H1 (cell line): ENCODE results near the gene KCNE3. TPM values are rescaled to one million over a fixed set of nuclear protein-coding genes. Genes with fewer than 3 reads are reported as not detected.

Experiments
- CTCF ChIA-PET: fragments of 300-600 bp; sonication (Branson Sonifier 250); formaldehyde crosslinking; loops from one replicate; lab custom pipeline; 2021; ENCODE audit not compliant: partially characterized antibody; lab: Charles Lee
- POLR2A ChIA-PET: fragments of 300-600 bp; sonication (Branson Sonifier 250); formaldehyde crosslinking; loops from one replicate; lab custom pipeline; 2021; ENCODE audit warnings: inconsistent platforms; ENCODE audit not compliant: partially characterized antibody; lab: Charles Lee
- DNase-seq, 2 experiments: peaks; one replicate each; pipeline versions ENCODE4 v3.0.0 to v3.0.0-alpha.2; 2010 to 2022; ENCODE audit warnings: low spot score in 2 of 2, low read depth in 1 of 2, mixed read lengths in 1 of 2
- FAIRE-seq: peaks from 2 replicates; lab custom pipeline; 2011; peaks lifted over from hg19 to GRCh38; lab: Jason Lieb, UNC
- H2AFZ ChIP-seq: 2 replicates; pipeline ENCODE4 v1.8.1; 2012; ENCODE audit warnings: low read length, inconsistent platforms
- H2AK5ac ChIP-seq: 2 replicates; pipeline ENCODE4 v1.6.1; 2013; ENCODE audit warnings: low read depth, low read length
- H2BK120ac ChIP-seq: replicated peaks from 2 replicates; pipeline ENCODE3; 2013; ENCODE audit warnings: low read depth, low read length, inconsistent platforms
- H2BK12ac ChIP-seq: 2 replicates; pipeline ENCODE4 v1.6.1; 2013; ENCODE audit warnings: low read depth, low read length
- H2BK15ac ChIP-seq: 2 replicates; pipeline ENCODE4 v1.6.1; 2013; ENCODE audit warnings: low read length
- H2BK20ac ChIP-seq: 2 replicates; pipeline ENCODE4 v1.6.1; 2013; ENCODE audit warnings: low read length
- H2BK5ac ChIP-seq: 2 replicates; pipeline ENCODE4 v1.6.1; 2013; ENCODE audit warnings: low read depth, low read length
- H3K14ac ChIP-seq: 2 replicates; pipeline ENCODE4 v1.6.1; 2013; ENCODE audit warnings: inconsistent platforms; ENCODE audit not compliant: insufficient read length
- H3K18ac ChIP-seq: 2 replicates; pipeline ENCODE4 v1.6.1; 2013; ENCODE audit warnings: low read length; ENCODE audit errors: extremely low read depth
- H3K23ac ChIP-seq: 2 replicates; pipeline ENCODE4 v1.6.1; 2013; ENCODE audit warnings: inconsistent platforms; ENCODE audit not compliant: insufficient read length
- H3K23me2 ChIP-seq: 2 replicates; pipeline ENCODE4 v1.6.1; 2013; ENCODE audit warnings: low read depth, low read length
- H3K27ac ChIP-seq: 2 replicates; pipeline ENCODE4 v1.6.1; 2011; ENCODE audit warnings: low read depth, low read length, inconsistent platforms
- H3K27me3 ChIP-seq, 4 experiments: replicated peaks in 1 of 4; 1 replicate in 1 of 4; 2 replicates in 3 of 4; pipeline versions ENCODE4 v1.6.1 to v1.8.1; 2011 to 2013; ENCODE audit warnings: low read length in 3 of 4, mild to moderate bottlenecking in 3 of 4, inconsistent platforms in 2 of 4, mixed read lengths in 2 of 4, moderate library complexity in 1 of 4; ENCODE audit not compliant: control insufficient read depth in 3 of 4, insufficient read depth in 3 of 4; ENCODE audit errors: extremely low read depth in 1 of 4
- H3K36me3 ChIP-seq, 4 experiments: 2 replicates each; pipeline versions ENCODE4 v1.6.1 to v1.8.1; 2011 to 2013; ENCODE audit warnings: mild to moderate bottlenecking in 4 of 4, low read length in 3 of 4, moderate library complexity in 2 of 4, control low read depth in 1 of 4, inconsistent platforms in 1 of 4; ENCODE audit not compliant: insufficient read depth in 4 of 4, control insufficient read depth in 2 of 4
- H3K4ac ChIP-seq: replicated peaks from 2 replicates; pipeline ENCODE3; 2013; ENCODE audit warnings: low read length, low read depth, mixed read lengths, inconsistent platforms; ENCODE audit not compliant: insufficient read length
- H3K4me1 ChIP-seq, 4 experiments: replicated peaks in 1 of 4; 1 replicate in 1 of 4; 2 replicates in 3 of 4; pipeline versions ENCODE4 v1.6.1 to v1.8.1; 2011 to 2013; ENCODE audit warnings: low read length in 3 of 4, inconsistent platforms in 2 of 4, mixed read lengths in 1 of 4; ENCODE audit not compliant: insufficient read depth in 4 of 4, control insufficient read depth in 3 of 4
- H3K4me2 ChIP-seq, 2 experiments: 2 replicates each; pipeline versions ENCODE4 v1.6.1 to v1.8.1; 2011 to 2013; ENCODE audit warnings: low read depth in 2 of 2, low read length in 2 of 2, control low read depth in 1 of 2, inconsistent platforms in 1 of 2, mild to moderate bottlenecking in 1 of 2; ENCODE audit not compliant: insufficient read depth in 1 of 2
- H3K4me3 ChIP-seq, 4 experiments: fragments of 200-600, 300-600 bp in 1 of 4; sonication (generic), shearing (Covaris generic), sonication (Bioruptor Twin) in 1 of 4; 2 replicates each; pipeline versions ENCODE4 v1.5.1 to v1.8.1; 2011 to 2016; ENCODE audit warnings: low read length in 4 of 4, low read depth in 3 of 4, control low read depth in 2 of 4, inconsistent platforms in 2 of 4, mild to moderate bottlenecking in 2 of 4, mixed read lengths in 1 of 4, moderate library complexity in 1 of 4; ENCODE audit not compliant: insufficient read depth in 2 of 4; ENCODE audit errors: extremely low read depth in 1 of 4
- H3K56ac ChIP-seq: replicated peaks from 2 replicates; pipeline ENCODE3; 2013; ENCODE audit warnings: low read depth, mild to moderate bottlenecking, mixed read lengths, low read length, inconsistent platforms; ENCODE audit not compliant: insufficient read length
- H3K79me1 ChIP-seq: 2 replicates; pipeline ENCODE4 v1.6.1; 2013; ENCODE audit warnings: low read depth, low read length, control low read depth
- H3K79me2 ChIP-seq, 2 experiments: 2 replicates each; pipeline versions ENCODE4 v1.6.1 to v1.8.1; 2012 to 2013; ENCODE audit warnings: low read length in 2 of 2, mild to moderate bottlenecking in 2 of 2, inconsistent platforms in 1 of 2; ENCODE audit not compliant: insufficient read depth in 2 of 2, control insufficient read depth in 1 of 2
- H3K9ac ChIP-seq, 4 experiments: replicated peaks in 1 of 4; 1 replicate in 1 of 4; 2 replicates in 3 of 4; pipeline versions ENCODE4 v1.6.1 to v1.8.1; 2011 to 2013; ENCODE audit warnings: low read depth in 3 of 4, low read length in 3 of 4, control low read depth in 2 of 4, mild to moderate bottlenecking in 2 of 4, moderate library complexity in 2 of 4, inconsistent platforms in 1 of 4; ENCODE audit errors: extremely low read depth in 1 of 4
- H3K9me3 ChIP-seq, 2 experiments: 2 replicates each; pipeline versions ENCODE4 v1.6.1 to v1.8.1; 2012 to 2013; ENCODE audit warnings: mild to moderate bottlenecking in 2 of 2, moderate library complexity in 2 of 2, control low read depth in 1 of 2, inconsistent platforms in 1 of 2, low read depth in 1 of 2, low read length in 1 of 2, mixed read lengths in 1 of 2; ENCODE audit not compliant: insufficient read depth in 2 of 2
- H4K20me1 ChIP-seq, 2 experiments: replicated peaks in 1 of 2; 2 replicates each; pipeline versions ENCODE3 to v1.8.1; 2011 to 2013; ENCODE audit warnings: inconsistent platforms in 2 of 2, low read length in 2 of 2, mild to moderate bottlenecking in 1 of 2; ENCODE audit not compliant: insufficient read depth in 2 of 2, control insufficient read depth in 1 of 2
- H4K5ac ChIP-seq: 2 replicates; pipeline ENCODE4 v1.6.1; 2013; ENCODE audit warnings: low read length, low read depth, mixed read lengths, inconsistent platforms; ENCODE audit not compliant: insufficient read length
- H4K8ac ChIP-seq: 2 replicates; pipeline ENCODE4 v1.8.0; 2013; ENCODE audit warnings: mild to moderate bottlenecking, moderate library complexity, low read length, inconsistent platforms; ENCODE audit not compliant: insufficient read depth; ENCODE audit errors: extremely low read depth
- H4K91ac ChIP-seq: replicated peaks from 2 replicates; pipeline ENCODE3; 2013; ENCODE audit warnings: low read length, mixed read lengths, inconsistent platforms; ENCODE audit not compliant: insufficient read length
- GTF2F1 ChIP-seq: IDR thresholded peaks from 2 replicates; pipeline ENCODE4 v1.6.1; 2012; ENCODE audit warnings: low read depth, low read length, improper control_type of control experiment, borderline replicate concordance
- MAFK ChIP-seq: IDR thresholded peaks from 2 replicates; pipeline ENCODE4 v1.6.1; 2012; ENCODE audit warnings: low read depth, mild to moderate bottlenecking, improper control_type of control experiment, low read length
- NANOG ChIP-seq: IDR thresholded peaks from 2 replicates; pipeline ENCODE4 v1.6.1; 2011; ENCODE audit warnings: low read length, low read depth, mild to moderate bottlenecking, inconsistent platforms; ENCODE audit not compliant: insufficient read depth, poor library complexity, severe bottlenecking
- SRF ChIP-seq: IDR thresholded peaks from 2 replicates; pipeline ENCODE4 v1.6.1; 2011; ENCODE audit warnings: mild to moderate bottlenecking, low read depth, low read length, moderate library complexity
- SUZ12 ChIP-seq: fragments of 200-600 bp; sonication (generic); IDR thresholded peaks from 2 replicates; pipeline ENCODE4 v1.6.1; 2012; ENCODE audit warnings: mild to moderate bottlenecking, inconsistent platforms, low read length, moderate library complexity, mixed read lengths
- TAF1 ChIP-seq: IDR thresholded peaks from 2 replicates; pipeline ENCODE4 v1.6.1; 2011; ENCODE audit warnings: mild to moderate bottlenecking, low read depth, low read length
- YY1 ChIP-seq: IDR thresholded peaks from 2 replicates; pipeline ENCODE4 v1.6.1; 2011; ENCODE audit warnings: low read depth, mild to moderate bottlenecking, low read length
- WGBS, 2 experiments: shearing (Covaris generic) in 1 of 2; methylation state at CpG; one replicate each; pipeline versions ENCODE4 v1.1.6 to v1.1.7; 2013 to 2015; ENCODE audit warnings: low lambda C conversion rate in 2 of 2, mixed read lengths in 2 of 2, inconsistent platforms in 1 of 2, low coverage in 1 of 2, missing lambda C conversion rate in 1 of 2; ENCODE audit not compliant: insufficient replicate concordance in 2 of 2, insufficient coverage in 1 of 2, insufficient read length in 1 of 2; ENCODE audit errors: extremely low coverage in 1 of 2, missing lambda C conversion rate in 1 of 2; 5-methylcytosine and 5-hydroxymethylcytosine counted together
- polyA plus RNA-seq, 7 experiments: library from polyadenylated mRNA; depleted of rRNA in 3 of 7; stranded (reverse) in 5 of 7; unstranded in 2 of 7; fragments of >200 nt in 5 of 7; fragments of 200-250 nt in 2 of 7; gene quantifications; 1 replicate in 5 of 7; 2 replicates in 1 of 7; 4 replicates in 1 of 7; pipeline versions ENCODE4 v1.2.1 to v1.2.3, GENCODE V29; 2011 to 2013; ENCODE audit warnings: missing spikeins in 2 of 7, mixed read lengths in 2 of 7
- total RNA-seq: library from RNA; stranded (reverse); fragmentation: NEBNext Ultra II Directional; extraction: Animal tissue kit (Norgen Biotek cat#: 25700); gene quantifications from 2 replicates; pipeline ENCODE4 v1.2.1, GENCODE V29; 2021

Gene KCNE3
- total and polyA plus RNA-seq, 2 of the 8 experiments (the other 6 are each of a cell fraction or from before 2014, with no cell fraction given), result 1.9 to 3.5 TPM

- WGBS, 2 experiments, result 85% methylated on average over 5 of the region's 6 CpGs; no CpG with 5 or more reads in 1 of the 2 experiments
- H3K18ac ChIP-seq, result no peak overlapping the region
- H3K56ac ChIP-seq, result no peak overlapping the region
- H2BK12ac ChIP-seq, result no peak overlapping the region
- TF ChIP-seq SRF, result no peak
- TF ChIP-seq NANOG, result no peak
- no peak for TF ChIP-seq SUZ12
- no peak for TF ChIP-seq GTF2F1
- no peak for TF ChIP-seq YY1
- no peak for TF ChIP-seq TAF1
- no peak for TF ChIP-seq MAFK
- ChIA-PET CTCF (interaction anchor here (0.6 to 8.6 kb wide), 34 partner anchors 10 to 202 kb away, joined by 3 to 291 read pairs (median 4); no protein-coding TSS in a partner anchor), POLR2A (interaction anchor here (0.5 to 1.3 kb wide), 3 partner anchors 33 to 142 kb away, joined by 3 to 4 read pairs (median 3); partner anchors contain the start of gene POLD3)
- no peaks in the 10 kb centered on the region for H3K9me3 ChIP-seq
- no peak overlapping the region for H2BK5ac ChIP-seq
- no peak overlapping the region for H4K5ac ChIP-seq
- no peak overlapping the region for H3K4ac ChIP-seq
- H2BK20ac ChIP-seq, result no peak overlapping the region
- no peaks in the 10 kb centered on the region for H4K20me1 ChIP-seq
- no peak overlapping the region for H4K91ac ChIP-seq
- no peaks in the 10 kb centered on the region for H3K36me3 ChIP-seq
- no peak overlapping the region for H2AK5ac ChIP-seq
- H3K79me2 ChIP-seq, result no peaks in the 10 kb centered on the region
- H3K23ac ChIP-seq, result no peak overlapping the region
- no peaks in the 10 kb centered on the region for H3K23me2 ChIP-seq
- H3K27ac ChIP-seq, result no peak overlapping the region
- H2BK15ac ChIP-seq, result no peak overlapping the region
- no peak overlapping the region for H3K4me2 ChIP-seq
- no peak overlapping the region for H3K14ac ChIP-seq
- H3K4me3 ChIP-seq, result no peak overlapping the region
- no peak overlapping the region for H2BK120ac ChIP-seq
- no peak overlapping the region for H3K9ac ChIP-seq
- no peaks in the 10 kb centered on the region for H3K79me1 ChIP-seq
- no peak for FAIRE-seq
- no peak for DNase-seq
- H4K8ac ChIP-seq, result no peak overlapping the region
- no peak overlapping the region for H2AFZ ChIP-seq
- H3K27me3 ChIP-seq, result no peaks in the 10 kb centered on the region
- peaks cover 0 to 2% (median 0%) of the 10 kb centered on the region in 4 experiments; a peak in 1 of 7 replicates for H3K4me1 ChIP-seq
These were observed 17.0 kb downstream of the KCNE3 start for GRCh38 chr11:74450318-74450717.
